ENCODE measurements around the gene IFT43. TPM values are rescaled to one million over a fixed set of nuclear protein-coding genes. Genes with fewer than 3 reads are reported as not detected.

The IFT43 gene
- total RNA-seq, 1 experiment from 2014 or later, result 20.0 TPM

- Histone ChIP-seq H3K9me3 (ENCODE audit: control insufficient read depth, insufficient read depth, low read depth, low read length) (no peaks in the 10 kb centered on the region), H3K27me3 (ENCODE audit: control insufficient read depth, insufficient read depth, low read length) (no peaks in the 10 kb centered on the region), H3K4me3 (ENCODE audit: low read depth in 2 of 2, low read length in 2 of 2) (no peak overlapping the region), H3K4me1 (ENCODE audit: control insufficient read depth, insufficient read depth, low read length) (no peaks in the 10 kb centered on the region), H3K36me3 (ENCODE audit: control insufficient read depth, insufficient read depth, low read length) (no peaks in the 10 kb centered on the region), H3K27ac (ENCODE audit: low read length) (no peak overlapping the region)
- in situ Hi-C loops (cut with HindIII; ENCODE audit: low pct_unique_long_range_greater_than_20kb, low sequenced_read_pairs) (no loop called here), intact Hi-C loops (cut with micrococcal nuclease; ENCODE audit: unreplicated experiment) (no loop called here)
- ChIA-PET CTCF (no interaction called here), POLR2A (no interaction called here)
- TF ChIP-seq REST (IDR thresholded peaks at IDR 0.05; ENCODE audit: insufficient read depth in 1 of 2, low read depth in 2 of 2, low read length in 1 of 2) (no peak), CTCF (IDR thresholded peaks at IDR 0.05) (no peak), TCF7L2 (IDR thresholded peaks at IDR 0.05; ENCODE audit: low read depth, low read length) (no peak), SIN3A (IDR thresholded peaks at IDR 0.05; ENCODE audit: borderline replicate concordance, insufficient read depth, low read depth, low read length) (no peak), POLR2AphosphoS5 (IDR thresholded peaks at IDR 0.05; ENCODE audit: low read depth, low read length) (no peak)
- no TSS peak for BruUV-seq (replicated peaks)
- ATAC-seq, result no peak
- no peak for DNase-seq (ENCODE audit: low read depth, low spot score)
Measured at GRCh38 chr14:76040704-76041103, 55.1 kb downstream of the IFT43 start.

DNA sequence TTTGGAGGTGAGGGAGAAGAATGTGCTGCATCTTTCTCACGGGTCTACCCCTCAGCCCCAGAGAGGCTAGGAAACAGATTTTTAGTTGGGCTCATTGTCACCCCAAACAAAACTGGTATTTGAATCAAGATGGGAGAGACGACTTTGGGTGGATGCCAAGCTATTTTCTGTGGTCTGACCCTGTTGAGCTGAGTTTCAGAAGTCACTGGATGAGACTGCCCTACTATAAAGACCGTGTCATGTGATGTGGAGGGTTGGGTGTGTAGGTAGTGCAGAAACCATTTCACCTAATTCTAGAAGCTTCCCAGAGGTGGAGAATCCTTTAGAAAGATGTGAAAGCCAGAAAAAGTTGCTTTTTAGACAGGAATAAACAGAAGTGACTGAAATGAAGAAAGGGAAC, 60.2 kb downstream of the IFT43 start:
- intact Hi-C loops (cut with micrococcal nuclease; ENCODE audit: unreplicated experiment) (no loop called here), in situ Hi-C loops (cut with HindIII; ENCODE audit: low pct_unique_long_range_greater_than_20kb, low sequenced_read_pairs) (no loop called here)
- H3K27ac ChIP-seq (ENCODE audit: low read length), result no peak overlapping the region
- H3K36me3 ChIP-seq (ENCODE audit: control insufficient read depth, insufficient read depth, low read length), result no peaks in the 10 kb centered on the region
- no peak for TF ChIP-seq CTCF (IDR thresholded peaks at IDR 0.05)
- TF ChIP-seq REST (IDR thresholded peaks at IDR 0.05; ENCODE audit: insufficient read depth in 1 of 2, low read depth in 2 of 2, low read length in 1 of 2), result no peak
- no peak for TF ChIP-seq SIN3A (IDR thresholded peaks at IDR 0.05; ENCODE audit: borderline replicate concordance, insufficient read depth, low read depth, low read length)
- no peak for TF ChIP-seq POLR2AphosphoS5 (IDR thresholded peaks at IDR 0.05; ENCODE audit: low read depth, low read length)
- TF ChIP-seq TCF7L2 (IDR thresholded peaks at IDR 0.05; ENCODE audit: low read depth, low read length), result no peak
- no peaks in the 10 kb centered on the region for H3K9me3 ChIP-seq (ENCODE audit: control insufficient read depth, insufficient read depth, low read depth, low read length)
- ATAC-seq, result no peak
- ChIA-PET POLR2A (no interaction called here), CTCF (no interaction called here)
- BruUV-seq (replicated peaks), result no TSS peak
- no peaks in the 10 kb centered on the region for H3K27me3 ChIP-seq (ENCODE audit: control insufficient read depth, insufficient read depth, low read length)
- no peak for DNase-seq (ENCODE audit: low read depth, low spot score)
- H3K4me3 ChIP-seq (ENCODE audit: low read depth in 2 of 2, low read length in 2 of 2), result no peak overlapping the region
- H3K4me1 ChIP-seq (ENCODE audit: control insufficient read depth, insufficient read depth, low read length), result no peaks in the 10 kb centered on the region

Data from Panc1 (cell line).